Epidermal melanocyte (primary cell): Measurements from ENCODE around the gene KIF7.
A peak's percentile ranks its signal among the peaks of the same experiment; 100 is the strongest.
"Not testable (repeated sequence)": the region's sequence is repeated elsewhere in the genome, so short reads cannot be mapped to it uniquely, and the experiment has no call there.

Experiments
- DNase-seq: peaks from one replicate; pipeline ENCODE4 v3.0.0; 2011; ENCODE audit warnings: low spot score; ENCODE audit not compliant: insufficient read length

Gene KIF7

GRCh38 chr15:89654847-89655805 lies at the start of gene KIF7:
Gene KIF7, minus strand, starts transcription at chr15:89655467. Its CDS starts 2,537 bp downstream, at chr15:89652930.
- DNase-seq: peak; percentile 66

GRCh38 chr15:89704411-89704810 lies 49.1 kb upstream of the KIF7 start:
- no peak for DNase-seq

GRCh38 chr15:89695198-89695597 lies 39.9 kb upstream of the KIF7 start:
- no peak for DNase-seq

GRCh38 chr15:89693696-89694095 lies 38.4 kb upstream of the KIF7 start:
- DNase-seq: no peak

- no peak for DNase-seq
Measured at GRCh38 chr15:89693091-89693490, 37.8 kb upstream of the KIF7 start.

- DNase-seq: peak; percentile 54
Measured at GRCh38 chr15:89690276-89691218, 35.3 kb upstream of the KIF7 start, which contains the start of the genes PEX11A and WDR93. Gene PEX11A, minus strand, starts transcription at chr15:89690754. Its CDS starts 122 bp downstream, at chr15:89690632. Gene WDR93, plus strand, starts transcription at chr15:89690811. Its CDS starts 10,936 bp downstream, at chr15:89701747.

- DNase-seq: not testable (repeated sequence)
Measured at GRCh38 chr15:89689930-89690275, 34.6 kb upstream of the KIF7 start.

GRCh38 chr15:89686522-89686921 lies 31.3 kb upstream of the KIF7 start:
- DNase-seq: no peak

- DNase-seq: no peak
Measured at GRCh38 chr15:89685995-89686394, 30.7 kb upstream of the KIF7 start.

- DNase-seq: no peak
Measured at GRCh38 chr15:89681146-89681545, 25.9 kb upstream of the KIF7 start.

- no peak for DNase-seq
Measured at GRCh38 chr15:89680282-89680873, 25.1 kb upstream of the KIF7 start.

GRCh38 chr15:89679212-89679611 lies 23.9 kb upstream of the KIF7 start, which contains the start of gene PLIN1:
Gene PLIN1, minus strand, starts transcription at chr15:89679367. Its CDS starts 1,878 bp downstream, at chr15:89677489.
- DNase-seq: no peak

GRCh38 chr15:89677381-89677780 lies 22.1 kb upstream of the KIF7 start:
- no peak for DNase-seq

- DNase-seq: no peak
Measured at GRCh38 chr15:89675606-89676005, 20.3 kb upstream of the KIF7 start.

- DNase-seq: no peak
Measured at GRCh38 chr15:89674526-89674925, 19.3 kb upstream of the KIF7 start.

- DNase-seq: no peak
Measured at GRCh38 chr15:89673165-89673512, 17.9 kb upstream of the KIF7 start.

- DNase-seq: no peak
Measured at GRCh38 chr15:89672221-89673164, 17.2 kb upstream of the KIF7 start.

GRCh38 chr15:89671687-89672086 lies 16.4 kb upstream of the KIF7 start:
- no peak for DNase-seq

- DNase-seq: no peak
Measured at GRCh38 chr15:89670971-89671560, 15.8 kb upstream of the KIF7 start.

GRCh38 chr15:89669941-89670340 lies 14.7 kb upstream of the KIF7 start:
- DNase-seq: no peak
